Tibial artery (tissue), 4 donors: ENCODE measurements around the gene TBX6.

Experiments used
- DNase-seq, 2 donors: peaks; one replicate each; pipeline ENCODE4 v3.0.0-alpha.2; 2019
- H3K27ac ChIP-seq, 2 donors: fragments of 200-600 bp; sonication (generic) in 1 of 2; 1 replicate in 1 of 2; 2 replicates in 1 of 2; pipeline ENCODE4 v1.5.1; 2018 to 2019; ENCODE audit warnings: mild to moderate bottlenecking in 1 of 2
- H3K27me3 ChIP-seq, 2 donors: fragments of 200-600 bp; sonication (generic) in 1 of 2; one replicate each; pipeline versions ENCODE4 v1.5.1 to v1.6.0; 2016 to 2019
- H3K36me3 ChIP-seq, 3 donors: fragments of 200-600 bp; sonication (generic) in 2 of 3; one replicate each; pipeline ENCODE4 v1.5.1; 2016 to 2019; ENCODE audit warnings: mild to moderate bottlenecking in 2 of 3
- H3K4me1 ChIP-seq, 4 donors: fragments of 200-600 bp; sonication (generic) in 2 of 4; 1 replicate in 3 of 4; 2 replicates in 1 of 4; pipeline ENCODE4 v1.5.1; 2016 to 2019
- H3K4me3 ChIP-seq, 2 donors: fragments of 200-600 bp; sonication (generic) in 1 of 2; 1 replicate in 1 of 2; 2 replicates in 1 of 2; pipeline ENCODE4 v1.5.1; 2018 to 2019; ENCODE audit warnings: mild to moderate bottlenecking in 2 of 2
- H3K9me3 ChIP-seq, 3 donors: fragments of 200-600 bp; sonication (generic) in 1 of 3; one replicate each; pipeline ENCODE4 v1.5.1; 2016 to 2019
- CTCF ChIP-seq, 2 experiments: fragments of 200-600 bp in 1 of 2; fragments of 450-650 bp in 1 of 2; IDR thresholded peaks; one replicate each; pipeline ENCODE4 v1.5.1; 2017 to 2019; ENCODE audit warnings: antibody characterized with exemption in 2 of 2, mild to moderate bottlenecking in 1 of 2, moderate library complexity in 1 of 2
- intact Hi-C: fragments of 100-400 bp; cut with DNase I; formaldehyde crosslinking; loops from one replicate; pipeline ENCODE4 v1.15.0; 2023; ENCODE audit warnings: low total_unique reads

TBX6 gene

GRCh38 chr16:30054451-30054850, 37.3 kb downstream of the TBX6 start:
- intact Hi-C loops: no loop called here
- TF ChIP-seq CTCF (IDR thresholded peaks at IDR 0.05): no peak
- Histone ChIP-seq H3K27ac (no peak overlapping the region), H3K9me3 (no peaks in the 10 kb centered on the region), H3K4me3 (no peak overlapping the region), H3K27me3 (no peaks in the 10 kb centered on the region), H3K4me1 (peaks cover 0 to 29% (median 14%) of the 10 kb centered on the region in 4 donors), H3K36me3 (no peaks in the 10 kb centered on the region)
- no peak for DNase-seq

DNA sequence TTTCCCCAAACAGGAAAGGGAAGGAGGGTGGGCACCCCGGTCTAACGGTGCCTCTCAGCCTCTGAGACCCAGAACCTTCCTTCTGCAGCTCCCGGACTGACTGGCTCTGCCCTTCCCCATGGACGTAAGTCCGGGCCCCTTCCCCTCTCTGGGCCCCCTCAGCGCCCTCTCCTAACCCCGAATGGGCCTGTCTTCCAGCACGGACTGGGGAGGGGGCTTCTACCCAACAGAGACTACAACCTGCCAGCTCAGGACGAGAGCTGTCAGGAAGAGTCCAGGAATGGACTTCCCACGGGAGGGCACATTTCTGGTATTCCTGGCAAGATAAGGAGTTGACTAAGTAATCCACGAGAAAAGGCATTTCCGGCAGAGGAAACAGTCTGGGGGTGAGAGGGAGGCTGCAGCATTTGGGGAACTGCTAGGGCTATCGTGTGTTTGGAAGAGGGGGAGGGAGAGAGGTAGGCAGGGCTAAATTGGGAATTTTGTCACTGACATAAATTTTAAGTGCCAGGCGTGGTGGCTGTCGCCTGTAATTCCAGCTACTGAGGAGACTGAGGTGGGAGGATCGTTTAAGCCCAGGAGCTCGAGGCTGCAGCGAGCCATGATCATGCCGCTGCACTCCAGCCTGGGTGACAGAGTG, 38.2 kb downstream of the TBX6 start:
- Histone ChIP-seq H3K9me3 (no peaks in the 10 kb centered on the region), H3K4me1 (peaks cover 0 to 29% (median 14%) of the 10 kb centered on the region in 4 donors), H3K4me3 (peak overlapping the region; percentile 70 to 92), H3K27me3 (no peaks in the 10 kb centered on the region), H3K36me3 (no peaks in the 10 kb centered on the region), H3K27ac (peak overlapping the region; percentile 57 to 61)
- TF ChIP-seq CTCF (IDR thresholded peaks at IDR 0.05): no peak
- DNase-seq: no peak
- intact Hi-C loops: no loop called here

DNA sequence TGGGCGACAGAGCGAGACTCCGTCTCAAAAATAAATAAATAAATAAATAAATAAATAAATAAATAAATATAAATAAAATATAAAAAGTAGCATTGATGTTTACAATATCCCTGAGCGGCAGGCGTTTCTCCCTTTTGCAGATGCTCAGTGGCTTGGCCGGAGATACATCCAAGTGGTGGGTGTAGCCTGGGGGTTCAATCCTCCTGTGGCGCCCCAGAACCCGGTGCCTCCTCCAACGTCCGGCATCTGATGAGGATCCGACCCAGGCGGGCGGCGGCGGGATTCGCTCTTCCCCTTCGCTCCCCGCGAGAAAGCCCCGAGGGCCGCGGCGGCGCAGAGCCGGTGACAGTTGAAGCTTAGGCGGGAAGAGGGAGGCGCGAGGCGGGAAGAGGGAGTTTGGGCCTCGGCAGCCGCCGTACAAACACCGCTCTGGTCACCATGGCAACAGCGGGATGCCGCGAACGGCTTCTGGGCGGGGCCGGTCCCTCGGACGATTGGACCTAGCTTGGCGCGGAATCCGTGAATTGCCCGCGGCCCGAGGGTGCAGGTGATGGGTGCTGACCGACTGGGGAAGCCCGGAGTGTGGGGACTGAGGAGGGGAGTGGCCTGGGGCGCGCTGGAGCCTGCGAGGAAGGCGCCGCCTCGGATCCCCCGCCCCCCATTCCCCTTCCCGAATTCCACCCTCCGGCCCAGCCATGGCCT, 38.9 kb downstream of the TBX6 start:
- no peaks in the 10 kb centered on the region for H3K36me3 ChIP-seq
- intact Hi-C loops: no loop called here
- H3K27ac ChIP-seq: peak overlapping the region; percentile 57 to 61
- no peaks in the 10 kb centered on the region for H3K9me3 ChIP-seq
- no peaks in the 10 kb centered on the region for H3K27me3 ChIP-seq
- H3K4me1 ChIP-seq: peaks cover 0 to 29% (median 14%) of the 10 kb centered on the region in 4 donors
- DNase-seq: peak; percentile 84 to 96
- peak overlapping the region; percentile 70 to 92 for H3K4me3 ChIP-seq
- no peak for TF ChIP-seq CTCF (IDR thresholded peaks at IDR 0.05)

DNA sequence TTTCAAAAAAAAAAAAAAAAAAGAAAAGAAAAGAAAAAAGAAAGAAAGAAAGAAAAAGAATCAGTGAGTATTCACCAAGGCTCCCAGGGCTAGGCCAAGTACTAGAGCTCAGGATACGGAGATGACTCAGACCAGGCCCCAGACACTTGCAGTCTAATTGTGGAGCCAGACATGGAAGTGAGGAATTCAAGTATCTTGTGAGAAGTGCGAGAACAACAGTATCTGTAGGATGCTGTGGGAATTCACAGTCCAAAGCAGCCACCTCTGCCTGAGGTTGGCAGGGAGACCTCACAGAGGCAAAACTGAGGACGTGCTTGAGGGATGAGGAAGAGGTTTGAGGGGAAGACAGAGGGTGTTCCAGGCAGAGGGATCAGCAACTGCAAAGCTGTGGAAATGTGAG, 40.2 kb downstream of the TBX6 start:
- Histone ChIP-seq H3K27ac (no peak overlapping the region), H3K4me1 (peaks cover 0 to 29% (median 14%) of the 10 kb centered on the region in 4 donors), H3K9me3 (no peaks in the 10 kb centered on the region), H3K36me3 (no peaks in the 10 kb centered on the region), H3K4me3 (no peak overlapping the region), H3K27me3 (peaks cover 0 to 3% of the 10 kb centered on the region in 2 donors)
- TF ChIP-seq CTCF (IDR thresholded peaks at IDR 0.05): no peak
- DNase-seq: no peak
- intact Hi-C loops: no loop called here

DNA sequence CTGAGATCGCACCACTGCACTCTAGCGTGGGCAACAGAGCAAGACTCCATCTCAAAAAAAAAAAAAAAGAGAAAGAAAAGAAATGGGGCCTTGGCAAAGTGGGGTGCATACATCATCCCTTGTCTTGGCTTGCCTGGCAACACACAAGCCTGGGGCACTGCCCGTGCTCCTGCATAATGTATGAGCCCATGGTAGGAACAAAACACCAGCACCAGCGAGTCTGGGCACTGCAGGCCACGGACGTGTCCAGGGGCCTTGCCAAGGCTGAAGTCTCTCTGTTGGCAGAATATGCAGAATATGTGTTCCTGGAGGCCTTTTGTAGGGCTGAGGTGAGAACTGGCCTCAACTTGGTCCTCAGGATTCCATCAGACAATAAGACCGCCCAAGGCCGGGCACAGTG, 41.9 kb downstream of the TBX6 start:
- TF ChIP-seq CTCF (IDR thresholded peaks at IDR 0.05): no peak
- peaks cover 0 to 23% (median 14%) of the 10 kb centered on the region in 4 donors for H3K4me1 ChIP-seq
- no peak overlapping the region for H3K4me3 ChIP-seq
- H3K27ac ChIP-seq: no peak overlapping the region
- H3K27me3 ChIP-seq: peaks cover 0 to 11% of the 10 kb centered on the region in 2 donors
- DNase-seq: no peak
- H3K36me3 ChIP-seq: no peaks in the 10 kb centered on the region
- intact Hi-C loops: no loop called here
- no peaks in the 10 kb centered on the region for H3K9me3 ChIP-seq
